ENCODE data around the gene UTS2. TPM values are rescaled to one million over a fixed set of nuclear protein-coding genes. Genes with fewer than 3 reads are reported as not detected.
A peak's percentile ranks its signal among the peaks of the same experiment; 100 is the strongest.

UTS2 gene
- total RNA-seq, 2 experiments from 2014 or later, result not detected

DNA sequence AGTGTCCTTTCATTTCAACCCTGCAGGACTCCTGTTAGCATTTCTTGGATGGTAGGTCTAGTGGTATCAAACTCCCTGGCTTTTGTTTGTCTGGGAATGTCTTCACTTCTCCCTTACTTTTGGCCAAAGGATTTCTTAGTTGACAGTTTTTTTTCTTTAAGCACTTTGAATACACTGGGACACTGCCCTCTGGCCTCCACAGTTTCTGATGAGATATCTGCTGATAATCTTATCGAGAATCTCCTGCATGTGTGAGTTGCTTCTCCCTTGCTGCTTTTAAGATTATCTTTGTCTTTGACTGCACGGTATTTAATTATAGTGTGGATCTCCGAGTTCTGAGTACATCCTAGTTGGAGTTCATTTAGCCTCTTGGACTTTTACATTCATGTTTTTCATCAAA lies 13.3 kb downstream of the UTS2 start:
- DNase-seq, result no peak
- Mint-ChIP-seq H3K36me3 (ENCODE audit: low read depth) (peaks cover 46% of the 10 kb centered on the region), H3K27me3 (no peaks in the 10 kb centered on the region), H3K27ac (no peak overlapping the region), H3K4me1 (ENCODE audit: low read depth) (peaks cover 4% of the 10 kb centered on the region), H3K4me3 (no peak overlapping the region), H3K9me3 (peaks cover 13% of the 10 kb centered on the region)
- TF ChIP-seq, protein P1, sequence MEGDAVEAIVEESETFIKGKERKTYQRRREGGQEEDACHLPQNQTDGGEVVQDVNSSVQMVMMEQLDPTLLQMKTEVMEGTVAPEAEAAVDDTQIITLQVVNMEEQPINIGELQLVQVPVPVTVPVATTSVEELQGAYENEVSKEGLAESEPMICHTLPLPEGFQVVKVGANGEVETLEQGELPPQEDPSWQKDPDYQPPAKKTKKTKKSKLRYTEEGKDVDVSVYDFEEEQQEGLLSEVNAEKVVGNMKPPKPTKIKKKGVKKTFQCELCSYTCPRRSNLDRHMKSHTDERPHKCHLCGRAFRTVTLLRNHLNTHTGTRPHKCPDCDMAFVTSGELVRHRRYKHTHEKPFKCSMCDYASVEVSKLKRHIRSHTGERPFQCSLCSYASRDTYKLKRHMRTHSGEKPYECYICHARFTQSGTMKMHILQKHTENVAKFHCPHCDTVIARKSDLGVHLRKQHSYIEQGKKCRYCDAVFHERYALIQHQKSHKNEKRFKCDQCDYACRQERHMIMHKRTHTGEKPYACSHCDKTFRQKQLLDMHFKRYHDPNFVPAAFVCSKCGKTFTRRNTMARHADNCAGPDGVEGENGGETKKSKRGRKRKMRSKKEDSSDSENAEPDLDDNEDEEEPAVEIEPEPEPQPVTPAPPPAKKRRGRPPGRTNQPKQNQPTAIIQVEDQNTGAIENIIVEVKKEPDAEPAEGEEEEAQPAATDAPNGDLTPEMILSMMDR (IDR thresholded peaks at IDR 0.05), result no peak
- no peak for ATAC-seq
- intact Hi-C loops (cut with micrococcal nuclease), result no loop called here
- ChIA-PET POLR2A (no interaction called here), CTCF (no interaction called here)

DNA sequence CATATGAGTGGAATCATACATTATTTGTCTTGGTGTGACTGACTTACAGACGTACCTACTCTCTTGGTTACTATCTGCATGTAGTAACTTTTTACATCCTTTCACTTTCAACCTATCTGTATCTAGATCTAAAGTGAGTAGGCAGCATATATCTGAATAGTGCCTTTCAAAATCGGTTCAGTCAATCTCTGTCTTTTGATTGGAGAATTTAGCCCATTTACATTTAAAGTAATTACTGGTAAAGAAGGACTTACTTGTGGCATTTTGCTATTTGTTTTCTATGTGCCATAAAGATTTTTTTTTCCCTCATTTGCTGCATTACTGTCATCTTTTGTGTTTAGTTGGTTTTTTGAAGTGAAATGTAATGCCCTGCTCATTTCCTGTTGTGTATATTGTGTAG lies 14.2 kb downstream of the UTS2 start:
- TF ChIP-seq, protein P1 (IDR thresholded peaks at IDR 0.05), result no peak
- CTCF ChIA-PET, result no interaction called here
- DNase-seq, result no peak
- POLR2A ChIA-PET, result no interaction called here
- no peak overlapping the region for H3K27ac Mint-ChIP-seq
- ATAC-seq, result no peak
- peaks cover 4% of the 10 kb centered on the region for H3K4me1 Mint-ChIP-seq (ENCODE audit: low read depth)
- peaks cover 13% of the 10 kb centered on the region for H3K9me3 Mint-ChIP-seq
- H3K4me3 Mint-ChIP-seq, result no peak overlapping the region
- H3K27me3 Mint-ChIP-seq, result no peaks in the 10 kb centered on the region
- peaks cover 46% of the 10 kb centered on the region for H3K36me3 Mint-ChIP-seq (ENCODE audit: low read depth)
- intact Hi-C loops (cut with micrococcal nuclease), result no loop called here

DNA sequence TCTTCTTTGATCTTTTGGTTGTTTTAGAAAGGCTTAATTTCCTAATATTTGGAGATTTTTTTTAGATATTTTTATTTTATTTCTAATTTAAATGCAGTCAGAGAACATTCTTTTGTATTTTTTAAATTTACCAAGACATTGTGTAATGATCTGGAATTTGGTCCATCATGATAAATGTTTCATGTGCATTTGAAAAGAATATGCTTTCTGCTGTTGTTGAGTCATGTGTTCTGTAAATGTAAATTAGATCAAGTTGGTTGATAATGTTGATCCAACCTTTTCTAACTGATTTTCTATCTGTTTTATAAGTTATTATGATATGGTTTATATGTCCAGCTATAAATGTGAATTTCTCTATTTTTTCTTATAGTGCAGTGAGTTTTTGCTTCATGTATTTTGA lies 19.8 kb downstream of the UTS2 start:
- peaks cover 21% of the 10 kb centered on the region for H3K36me3 Mint-ChIP-seq (ENCODE audit: low read depth)
- POLR2A ChIA-PET, result no interaction called here
- no peaks in the 10 kb centered on the region for H3K27me3 Mint-ChIP-seq
- no peak overlapping the region for H3K27ac Mint-ChIP-seq
- no peak for DNase-seq
- ATAC-seq, result no peak
- H3K4me1 Mint-ChIP-seq (ENCODE audit: low read depth), result peaks cover 8% of the 10 kb centered on the region
- no peaks in the 10 kb centered on the region for H3K9me3 Mint-ChIP-seq
- no peak overlapping the region for H3K4me3 Mint-ChIP-seq
- intact Hi-C loops (cut with micrococcal nuclease), result no loop called here
- CTCF ChIA-PET, result interaction anchor here (1.3 kb wide), 1 partner anchor 25 kb away, joined by 4 read pairs; no protein-coding TSS in a partner anchor
- TF ChIP-seq, protein P1 (IDR thresholded peaks at IDR 0.05), result no peak

DNA sequence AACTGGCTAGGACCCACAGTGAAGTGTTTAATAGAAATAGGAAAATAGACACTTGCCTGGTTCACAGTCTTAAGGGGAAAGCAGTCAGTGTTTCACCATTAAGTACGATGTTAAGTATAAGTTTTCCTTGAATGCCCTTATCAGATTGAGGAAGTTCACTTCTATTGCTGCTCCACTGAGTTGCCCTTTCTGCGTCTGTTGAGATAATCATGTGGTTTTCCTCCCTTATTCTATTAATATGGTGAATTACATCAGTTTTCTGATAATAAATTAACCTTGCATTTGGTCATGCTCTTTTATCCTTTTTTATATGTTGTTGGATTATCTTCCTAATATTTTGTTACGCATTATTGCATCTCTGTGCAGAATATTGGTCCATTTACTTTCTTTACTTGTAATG lies 21.4 kb downstream of the UTS2 start:
- Mint-ChIP-seq H3K4me1 (ENCODE audit: low read depth) (peaks cover 8% of the 10 kb centered on the region), H3K27me3 (no peaks in the 10 kb centered on the region), H3K4me3 (no peak overlapping the region), H3K9me3 (no peaks in the 10 kb centered on the region), H3K27ac (no peak overlapping the region), H3K36me3 (ENCODE audit: low read depth) (peaks cover 15% of the 10 kb centered on the region)
- ATAC-seq (no peak), DNase-seq (no peak)
- intact Hi-C loops (cut with micrococcal nuclease), result no loop called here
- ChIA-PET POLR2A (no interaction called here), CTCF (interaction anchor here (1.1 kb wide), 1 partner anchor 11 kb away, joined by 3 read pairs; no protein-coding TSS in a partner anchor)
- TF ChIP-seq, protein P1 (IDR thresholded peaks at IDR 0.05), result no peak

DNA sequence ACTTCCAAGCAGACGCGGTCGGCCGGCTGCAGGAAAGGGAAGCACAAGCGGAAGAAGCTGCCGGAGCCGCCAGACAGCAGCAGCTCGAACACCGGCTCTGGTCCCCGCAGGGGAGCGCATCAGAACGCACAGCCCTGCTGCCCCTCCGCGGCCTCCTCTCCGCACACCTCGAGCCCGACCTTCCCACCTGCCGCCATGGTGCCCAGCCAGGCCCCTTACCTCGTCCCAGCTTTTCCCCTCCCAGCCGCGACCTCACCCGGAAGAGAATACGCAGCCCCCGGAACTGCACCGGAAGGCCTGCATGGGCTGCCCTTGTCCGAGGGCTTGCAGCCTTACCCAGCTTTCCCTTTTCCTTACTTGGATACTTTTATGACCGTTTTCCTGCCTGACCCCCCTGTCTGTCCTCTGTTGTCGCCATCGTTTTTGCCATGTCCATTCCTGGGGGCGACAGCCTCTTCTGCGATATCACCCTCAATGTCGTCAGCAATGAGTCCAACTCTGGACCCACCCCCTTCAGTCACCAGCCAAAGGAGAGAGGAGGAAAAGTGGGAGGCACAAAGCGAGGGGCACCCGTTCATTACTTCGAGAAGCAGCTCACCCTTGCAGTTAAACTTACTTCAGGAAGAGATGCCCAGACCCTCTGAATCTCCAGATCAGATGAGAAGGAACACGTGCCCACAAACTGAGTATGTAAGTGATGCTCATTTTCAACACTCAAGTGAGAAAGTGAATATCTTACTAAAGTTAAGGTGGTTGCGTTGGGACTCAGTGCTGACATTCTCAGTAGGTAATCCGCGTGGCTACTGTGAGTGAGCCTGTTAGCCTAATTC lies 25.5 kb downstream of the UTS2 start:
- intact Hi-C loops (cut with micrococcal nuclease), result no loop called here
- Mint-ChIP-seq H3K36me3 (ENCODE audit: low read depth) (peaks cover 5% of the 10 kb centered on the region), H3K4me3 (peak overlapping the region; percentile 74), H3K4me1 (ENCODE audit: low read depth) (peaks cover 8% of the 10 kb centered on the region), H3K27me3 (no peaks in the 10 kb centered on the region), H3K27ac (peak overlapping the region; percentile 80), H3K9me3 (no peaks in the 10 kb centered on the region)
- ATAC-seq (no peak), DNase-seq (peak; percentile 17)
- TF ChIP-seq, protein P1 (IDR thresholded peaks at IDR 0.05), result no peak
- CTCF ChIA-PET, result interaction anchor here (0.6 to 1.6 kb wide), 3 partner anchors 19 to 159 kb away, joined by 3 to 5 read pairs (median 3); no protein-coding TSS in a partner anchor
- POLR2A ChIA-PET, result no interaction called here
